OCI-LY1 (cell line): ENCODE measurements around the gene NAV2.

Experiments
- H2AFZ ChIP-seq: fragments of 200-600 bp; sonication (generic), shearing (Covaris generic); 2 replicates; pipeline ENCODE4 v1.6.0; 2014; ENCODE audit warnings: antibody characterized with exemption, mild to moderate bottlenecking, low read length
- H3F3A ChIP-seq: fragments of 200-600 bp; sonication (generic), shearing (Covaris generic); 2 replicates; pipeline ENCODE4 v1.6.0; 2014; ENCODE audit warnings: mild to moderate bottlenecking, antibody characterized with exemption, low read length, moderate library complexity; ENCODE audit not compliant: insufficient read depth
- H3K27ac ChIP-seq: fragments of 200-600 bp; sonication (generic); 2 replicates; pipeline ENCODE4 v1.5.1; 2014; ENCODE audit warnings: low read length, mixed run types, mild to moderate bottlenecking, low read depth; ENCODE audit not compliant: poor library complexity, severe bottlenecking
- H3K27me3 ChIP-seq: fragments of 200-600 bp; sonication (generic); 2 replicates; pipeline ENCODE4 v1.6.0; 2014; ENCODE audit warnings: antibody characterized with exemption, mild to moderate bottlenecking, low read length, moderate library complexity; ENCODE audit not compliant: insufficient read depth
- H3K36me3 ChIP-seq: fragments of 200-600 bp; sonication (generic); 2 replicates; pipeline ENCODE4 v1.6.1; 2014; ENCODE audit warnings: mild to moderate bottlenecking, antibody characterized with exemption, low read length, moderate library complexity, mixed read lengths; ENCODE audit not compliant: insufficient read depth
- H3K4me1 ChIP-seq: fragments of 200-600 bp; sonication (generic); 2 replicates; pipeline ENCODE4 v1.5.1; 2014; ENCODE audit warnings: mild to moderate bottlenecking, low read length, moderate library complexity; ENCODE audit not compliant: insufficient read depth, severe bottlenecking
- H3K4me2 ChIP-seq: fragments of 200-600 bp; sonication (generic), shearing (Covaris generic); 2 replicates; pipeline ENCODE4 v1.6.1; 2014; ENCODE audit warnings: low read length
- H3K4me3 ChIP-seq: fragments of 200-600 bp; sonication (generic); 2 replicates; pipeline ENCODE4 v1.5.1; 2014; ENCODE audit warnings: low read length, low read depth, mild to moderate bottlenecking, mixed read lengths; ENCODE audit not compliant: poor library complexity, severe bottlenecking
- H3K79me2 ChIP-seq: fragments of 200-600 bp; shearing (Covaris generic); 2 replicates; pipeline ENCODE4 v1.6.1; 2016; ENCODE audit warnings: mixed run types, low read length, mixed read lengths; ENCODE audit not compliant: insufficient read depth
- H3K9ac ChIP-seq: fragments of 200-600 bp; sonication (generic), shearing (Covaris generic); 2 replicates; pipeline ENCODE4 v1.6.1; 2014; ENCODE audit warnings: mild to moderate bottlenecking, low read length, mixed read lengths
- H3K9me2 ChIP-seq: fragments of 200-600 bp; sonication (generic), shearing (Covaris generic); 2 replicates; pipeline ENCODE4 v1.6.1; 2014; ENCODE audit warnings: low read depth, mild to moderate bottlenecking, low read length, mixed read lengths
- H3K9me3 ChIP-seq: fragments of 200-600 bp; shearing (Covaris generic); 2 replicates; pipeline ENCODE4 v1.6.1; 2014; ENCODE audit warnings: low read length, mixed read lengths
- H4K20me1 ChIP-seq: fragments of 200-600 bp; sonication (generic), shearing (Covaris generic); 2 replicates; pipeline ENCODE4 v1.6.0; 2016; ENCODE audit warnings: mild to moderate bottlenecking, low read length; ENCODE audit not compliant: insufficient read depth
- CTCF ChIP-seq: fragments of 200-600 bp; sonication (generic), shearing (Covaris generic); IDR thresholded peaks from 2 replicates; pipeline ENCODE4 v1.5.1; 2017; ENCODE audit warnings: mild to moderate bottlenecking, antibody characterized with exemption, low read length, moderate library complexity, mixed read lengths
- EZH2 ChIP-seq: fragments of 200-600 bp; sonication (generic), shearing (Covaris generic); IDR thresholded peaks from 2 replicates; pipeline ENCODE4 v1.8.0; 2017; ENCODE audit warnings: borderline replicate concordance, mixed run types, mild to moderate bottlenecking, antibody characterized with exemption, low read length, moderate library complexity, mixed read lengths

The NAV2 gene

GRCh38 chr11:19674836-19675235 lies 37.8 kb upstream of the NAV2 start:
- H4K20me1 ChIP-seq, result no peaks in the 10 kb centered on the region
- no peak overlapping the region for H3K4me2 ChIP-seq
- no peaks in the 10 kb centered on the region for H3K4me1 ChIP-seq
- H3F3A ChIP-seq, result no peaks in the 10 kb centered on the region
- no peak overlapping the region for H3K9ac ChIP-seq
- no peaks in the 10 kb centered on the region for H3K9me2 ChIP-seq
- H3K27me3 ChIP-seq, result no peaks in the 10 kb centered on the region
- no peak overlapping the region for H3K27ac ChIP-seq
- no peak overlapping the region for H3K4me3 ChIP-seq
- TF ChIP-seq CTCF (no peak), EZH2 (no peak)
- H3K79me2 ChIP-seq, result no peaks in the 10 kb centered on the region
- no peaks in the 10 kb centered on the region for H3K36me3 ChIP-seq
- H2AFZ ChIP-seq, result no peak overlapping the region
- no peaks in the 10 kb centered on the region for H3K9me3 ChIP-seq

GRCh38 chr11:19675397-19675796 lies 37.2 kb upstream of the NAV2 start:
- Histone ChIP-seq H3K9me3 (no peaks in the 10 kb centered on the region), H3K36me3 (no peaks in the 10 kb centered on the region), H3K27ac (no peak overlapping the region), H2AFZ (no peak overlapping the region), H3K4me2 (no peak overlapping the region), H3K4me3 (no peak overlapping the region), H3K9ac (no peak overlapping the region), H4K20me1 (no peaks in the 10 kb centered on the region), H3K79me2 (no peaks in the 10 kb centered on the region), H3F3A (no peaks in the 10 kb centered on the region), H3K4me1 (no peaks in the 10 kb centered on the region), H3K9me2 (no peaks in the 10 kb centered on the region), H3K27me3 (no peaks in the 10 kb centered on the region)
- no peak for TF ChIP-seq EZH2
- TF ChIP-seq CTCF, result no peak

GRCh38 chr11:19676475-19677380 lies 35.9 kb upstream of the NAV2 start:
- Histone ChIP-seq H3K36me3 (no peaks in the 10 kb centered on the region), H3K4me3 (no peak overlapping the region), H3K9me3 (no peaks in the 10 kb centered on the region), H3F3A (no peaks in the 10 kb centered on the region), H3K9me2 (no peaks in the 10 kb centered on the region), H3K79me2 (no peaks in the 10 kb centered on the region), H3K27ac (no peak overlapping the region), H3K4me1 (no peaks in the 10 kb centered on the region), H3K27me3 (no peaks in the 10 kb centered on the region), H3K4me2 (no peak overlapping the region), H4K20me1 (no peaks in the 10 kb centered on the region), H3K9ac (no peak overlapping the region), H2AFZ (no peak overlapping the region)
- no peak for TF ChIP-seq EZH2
- no peak for TF ChIP-seq CTCF
